ES-I3 (cell line): Measurements from ENCODE around the gene HSD17B4.
"Not testable (repeated sequence)": the region's sequence is repeated elsewhere in the genome, so short reads cannot be mapped to it uniquely, and the experiment has no call there.

Source experiments
- H3K36me3 ChIP-seq: 2 replicates; pipeline ENCODE4 v1.6.1; 2013; ENCODE audit warnings: mild to moderate bottlenecking, low read length, control low read depth, moderate library complexity; ENCODE audit not compliant: insufficient read depth
- H3K4me1 ChIP-seq: 2 replicates; pipeline ENCODE4 v1.6.1; 2013; ENCODE audit warnings: mild to moderate bottlenecking, control low read depth, low read length; ENCODE audit not compliant: insufficient read depth
- H3K9ac ChIP-seq: 2 replicates; pipeline ENCODE4 v1.6.1; 2013; ENCODE audit warnings: low read depth, mild to moderate bottlenecking, low read length, moderate library complexity
- H3K9me3 ChIP-seq: 2 replicates; pipeline ENCODE4 v1.6.1; 2013; ENCODE audit warnings: mild to moderate bottlenecking, low read length, moderate library complexity; ENCODE audit not compliant: control insufficient read depth, insufficient read depth

The HSD17B4 gene

DNA sequence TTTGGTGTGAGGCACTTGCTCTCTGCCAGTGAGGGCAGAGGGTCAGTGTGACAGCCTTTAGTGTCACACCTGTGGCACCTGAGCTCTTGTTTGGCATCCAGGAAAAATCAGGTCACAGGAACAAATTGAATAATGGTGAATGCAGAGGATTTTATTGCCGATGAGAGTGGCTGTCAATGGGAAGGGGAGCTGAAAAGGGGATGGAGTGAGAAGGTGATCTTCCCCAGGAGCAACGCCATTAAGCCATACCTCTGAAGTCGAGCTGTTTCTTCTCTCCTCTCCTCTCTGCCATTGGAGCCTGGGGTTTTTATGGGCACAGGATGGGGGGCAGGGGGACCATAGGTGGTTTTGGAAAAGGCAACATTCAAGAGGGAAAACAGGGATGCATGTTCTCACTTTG, 2.4 kb upstream of the HSD17B4 start:
- Histone ChIP-seq H3K36me3 (no peaks in the 10 kb centered on the region; the same call in 1 of the 2 replicates), H3K4me1 (peaks cover 8% of the 10 kb centered on the region; the same call in 1 of the 2 replicates), H3K9ac (no peak overlapping the region), H3K9me3 (no peaks in the 10 kb centered on the region; the same call in 1 of the 2 replicates)

DNA sequence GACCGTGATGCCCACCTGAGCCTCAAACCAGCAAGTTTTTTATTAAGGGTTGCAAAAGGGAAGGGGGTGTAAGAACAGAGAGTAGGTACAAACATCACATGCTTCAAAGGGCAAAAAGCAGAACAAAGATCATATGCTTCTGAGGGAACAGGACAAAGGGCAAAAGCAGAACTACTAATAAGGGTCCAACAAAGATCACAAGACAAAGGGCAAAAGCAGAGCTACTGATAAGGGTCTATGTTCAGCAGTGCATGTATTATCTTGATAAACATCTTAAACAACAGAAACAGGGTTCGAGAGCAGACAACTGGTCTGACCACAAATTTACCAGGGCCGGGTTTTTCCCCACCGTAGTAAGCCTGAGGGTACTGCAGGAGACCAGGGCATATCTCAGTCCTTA, 1.7 kb upstream of the HSD17B4 start:
- H3K9ac ChIP-seq, H3K4me1 ChIP-seq, H3K9me3 ChIP-seq, H3K36me3 ChIP-seq: not testable (repeated sequence)

DNA sequence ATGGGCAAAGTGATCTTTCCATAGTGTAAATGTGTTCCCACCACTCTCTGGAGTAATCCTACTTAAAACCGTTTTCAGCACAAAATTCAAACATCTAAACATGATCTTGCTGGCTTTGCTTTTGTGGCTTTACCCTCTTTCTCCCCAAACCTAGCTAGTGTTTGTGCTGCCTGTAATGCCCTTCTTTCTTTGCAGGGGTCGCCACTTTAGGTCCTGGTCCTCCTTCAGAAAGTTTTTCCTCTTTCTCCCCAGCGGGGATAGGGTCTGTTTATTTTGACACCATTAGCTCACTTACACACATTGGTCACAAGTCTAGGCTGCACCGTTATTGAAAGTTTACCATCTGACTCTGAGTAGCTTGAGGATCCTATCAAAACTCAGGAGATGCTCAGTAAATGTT, 736 bp upstream of the HSD17B4 start:
- Histone ChIP-seq H3K4me1 (peaks cover 14% of the 10 kb centered on the region; the same call in 1 of the 2 replicates), H3K9ac (no peak overlapping the region; the same call in 1 of the 2 replicates), H3K9me3 (no peaks in the 10 kb centered on the region; the same call in 1 of the 2 replicates), H3K36me3 (no peaks in the 10 kb centered on the region; the same call in 1 of the 2 replicates)

DNA sequence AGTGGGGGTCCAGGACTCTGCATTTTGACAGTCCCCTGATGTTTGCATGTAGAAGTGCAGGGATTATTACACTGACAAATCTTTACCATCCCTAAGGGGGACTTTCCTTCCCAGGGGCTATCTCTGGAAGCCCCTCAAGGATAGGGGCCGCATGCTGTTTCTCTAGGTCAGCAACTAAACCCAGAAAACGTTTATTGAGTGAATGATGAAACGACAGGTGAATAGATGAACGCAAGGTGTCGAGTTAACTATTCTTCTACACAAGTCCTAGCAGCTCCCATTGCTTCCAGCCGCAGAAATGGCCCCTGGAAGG, 281 bp upstream of the HSD17B4 start:
- no peaks in the 10 kb centered on the region; the same call in 1 of the 2 replicates for H3K9me3 ChIP-seq
- H3K36me3 ChIP-seq: no peaks in the 10 kb centered on the region; the same call in 1 of the 2 replicates
- peaks cover 18% of the 10 kb centered on the region; the same call in 1 of the 2 replicates for H3K4me1 ChIP-seq
- peak overlapping the region; percentile 83; the same call in 1 of the 2 replicates for H3K9ac ChIP-seq

DNA sequence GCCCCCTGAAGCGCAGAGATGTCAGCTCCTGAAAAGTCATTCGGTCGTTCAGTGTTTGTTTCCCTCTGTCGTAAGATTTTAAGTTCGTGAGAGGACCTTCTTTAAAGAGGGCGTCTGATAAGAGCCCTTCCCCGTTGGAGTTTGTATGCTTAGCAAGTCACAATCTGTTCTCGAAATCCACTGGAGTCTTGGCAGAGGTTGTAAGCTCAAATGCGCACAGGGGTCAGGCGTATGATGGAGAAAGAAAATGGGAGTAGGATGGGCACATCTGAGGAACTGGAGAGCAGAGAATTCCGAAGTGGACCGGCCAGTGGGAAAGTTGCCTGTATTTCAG, 710 bp downstream of the HSD17B4 start:
- peak overlapping the region; percentile 83 for H3K9ac ChIP-seq
- no peaks in the 10 kb centered on the region for H3K36me3 ChIP-seq
- peaks cover 24% of the 10 kb centered on the region; the same call in 1 of the 2 replicates for H3K4me1 ChIP-seq
- no peaks in the 10 kb centered on the region; the same call in 1 of the 2 replicates for H3K9me3 ChIP-seq

DNA sequence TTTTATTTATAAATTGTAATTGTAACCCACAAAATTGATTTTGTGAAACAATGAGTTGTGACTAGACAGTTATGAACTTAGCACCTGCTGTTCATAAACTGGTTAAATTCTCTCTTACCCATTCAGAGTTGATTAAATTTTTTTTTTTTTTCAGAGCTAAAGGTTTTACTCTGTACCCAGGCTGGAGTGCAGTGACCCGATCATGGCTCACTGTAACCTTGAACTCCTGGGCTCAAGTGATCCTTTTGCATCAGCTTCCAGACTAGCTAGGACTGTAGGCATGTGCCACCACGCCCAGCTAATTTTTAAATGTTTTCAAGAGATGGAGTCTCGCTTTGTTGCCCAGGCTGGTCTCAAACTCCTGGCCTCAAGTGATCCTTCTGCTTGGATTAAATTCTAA, 1.9 kb downstream of the HSD17B4 start:
- Histone ChIP-seq H3K9ac (no peak overlapping the region), H3K9me3 (no peaks in the 10 kb centered on the region; the same call in 1 of the 2 replicates), H3K4me1 (peaks cover 25% of the 10 kb centered on the region), H3K36me3 (no peaks in the 10 kb centered on the region)

DNA sequence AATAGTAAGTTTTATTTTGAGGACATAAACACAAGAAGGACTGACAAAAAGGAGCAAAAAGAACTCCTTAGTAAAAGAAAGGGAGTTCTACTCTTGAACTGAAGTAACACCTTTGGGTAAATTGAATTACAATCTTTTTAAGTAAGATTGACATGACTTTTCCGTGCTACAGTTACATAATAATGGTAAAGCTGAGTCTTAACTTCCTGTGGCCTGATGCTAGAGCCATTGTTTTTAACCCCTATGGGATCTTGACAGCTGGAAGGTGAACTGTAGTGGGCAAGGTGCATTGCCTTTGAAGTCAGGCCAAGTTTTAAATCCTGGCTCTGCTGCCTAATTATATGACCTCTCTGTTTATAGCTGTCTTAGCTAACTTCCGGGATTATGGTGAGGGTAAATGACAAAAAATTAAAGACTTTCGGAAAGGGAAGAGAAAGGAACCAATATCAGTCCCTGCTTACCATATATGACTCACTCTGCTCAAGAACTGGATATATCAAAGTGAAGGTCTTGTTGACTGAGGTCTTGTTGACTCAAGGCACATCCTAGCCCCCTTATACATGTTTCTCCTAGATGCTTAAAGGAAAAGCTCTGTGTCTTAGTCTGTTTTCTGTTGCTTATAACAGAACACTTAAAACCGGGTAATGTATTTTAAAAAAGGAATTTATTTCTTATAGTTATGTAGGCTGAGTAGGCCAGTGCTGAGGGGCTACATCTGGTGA, 6.8 kb downstream of the HSD17B4 start:
- no peaks in the 10 kb centered on the region for H3K9me3 ChIP-seq
- H3K4me1 ChIP-seq: peaks cover 27% of the 10 kb centered on the region
- no peaks in the 10 kb centered on the region for H3K36me3 ChIP-seq
- H3K9ac ChIP-seq: no peak overlapping the region

DNA sequence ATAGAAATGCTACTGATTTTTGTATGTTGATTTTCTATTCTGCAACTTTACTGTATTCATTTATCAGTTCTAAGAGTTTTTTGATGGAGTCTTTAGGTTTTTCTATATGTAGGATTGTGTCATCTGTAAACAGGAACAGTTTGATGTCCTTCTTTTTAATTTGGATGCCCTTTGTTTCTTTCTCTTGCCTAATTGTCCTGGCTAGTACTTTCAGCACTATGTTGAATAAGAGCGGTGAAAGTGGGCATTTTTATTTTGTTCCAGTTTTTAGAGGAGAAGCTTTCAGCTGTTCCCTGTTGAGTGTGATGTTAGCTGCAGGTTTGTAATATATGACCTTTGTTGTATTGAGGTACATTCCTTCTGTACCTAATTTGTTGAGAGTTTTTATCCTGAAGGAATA, 13.3 kb downstream of the HSD17B4 start:
- Histone ChIP-seq H3K4me1 (peaks cover 8% of the 10 kb centered on the region; the same call in 1 of the 2 replicates), H3K9me3 (peaks cover 11% of the 10 kb centered on the region; the same call in 1 of the 2 replicates), H3K36me3 (no peaks in the 10 kb centered on the region), H3K9ac (no peak overlapping the region)

DNA sequence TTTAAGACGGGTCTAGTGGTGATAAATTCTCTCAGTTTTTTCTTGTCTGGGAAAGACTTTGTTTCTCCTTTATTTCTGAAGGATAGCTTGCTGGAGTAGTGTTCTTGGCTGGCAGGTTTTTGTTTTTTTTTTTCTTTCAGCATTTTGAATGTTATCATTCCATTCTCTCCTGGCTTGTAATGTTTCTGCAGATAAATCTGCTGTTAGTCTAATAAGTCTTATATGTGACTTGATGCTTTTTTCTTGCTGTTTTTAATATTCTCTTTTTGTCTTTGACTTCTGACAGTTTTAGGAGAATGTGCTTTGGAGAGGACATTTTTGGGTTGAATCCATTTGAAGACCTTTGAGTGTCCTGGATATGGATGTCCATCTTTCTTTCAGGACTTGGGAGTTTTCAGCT, 16.0 kb downstream of the HSD17B4 start:
- peaks cover 10% of the 10 kb centered on the region; the same call in 1 of the 2 replicates for H3K4me1 ChIP-seq
- H3K9me3 ChIP-seq: peaks cover 11% of the 10 kb centered on the region; the same call in 1 of the 2 replicates
- no peak overlapping the region for H3K9ac ChIP-seq
- no peaks in the 10 kb centered on the region for H3K36me3 ChIP-seq

DNA sequence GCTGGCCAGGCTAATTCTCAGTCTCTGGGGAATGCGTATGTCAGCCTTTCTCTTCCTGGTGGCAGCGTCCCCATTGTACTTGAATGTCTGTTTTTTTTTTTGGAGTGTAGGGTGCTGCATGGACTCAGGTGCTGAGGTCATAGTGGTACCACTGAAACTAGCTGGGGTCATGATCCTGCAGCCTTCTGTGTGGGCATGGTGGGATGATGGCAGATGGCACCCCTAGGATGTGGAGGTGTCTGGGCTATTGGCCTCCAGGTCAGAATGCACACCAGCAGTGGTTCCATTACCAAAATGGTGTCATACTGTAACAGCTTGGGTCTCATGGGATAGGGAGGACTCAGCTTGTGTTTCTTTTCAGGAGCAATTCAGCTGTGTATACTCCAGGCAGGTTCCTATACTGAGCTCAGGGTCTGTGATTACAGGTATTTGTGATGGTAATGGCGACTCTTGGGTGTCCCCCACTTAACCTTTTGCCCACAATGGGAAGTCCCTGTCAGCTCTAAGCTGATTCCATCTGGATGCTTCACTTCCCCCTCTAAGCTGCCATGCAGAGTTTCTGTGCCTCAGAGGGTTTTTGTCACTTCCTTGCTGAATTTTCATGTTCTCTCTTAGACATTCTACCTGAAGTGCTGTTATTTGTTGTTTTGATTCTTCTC, 17.9 kb downstream of the HSD17B4 start:
- Histone ChIP-seq H3K9ac (no peak overlapping the region), H3K9me3 (peaks cover 11% of the 10 kb centered on the region; the same call in 1 of the 2 replicates), H3K4me1 (peaks cover 10% of the 10 kb centered on the region; the same call in 1 of the 2 replicates), H3K36me3 (no peaks in the 10 kb centered on the region)

DNA sequence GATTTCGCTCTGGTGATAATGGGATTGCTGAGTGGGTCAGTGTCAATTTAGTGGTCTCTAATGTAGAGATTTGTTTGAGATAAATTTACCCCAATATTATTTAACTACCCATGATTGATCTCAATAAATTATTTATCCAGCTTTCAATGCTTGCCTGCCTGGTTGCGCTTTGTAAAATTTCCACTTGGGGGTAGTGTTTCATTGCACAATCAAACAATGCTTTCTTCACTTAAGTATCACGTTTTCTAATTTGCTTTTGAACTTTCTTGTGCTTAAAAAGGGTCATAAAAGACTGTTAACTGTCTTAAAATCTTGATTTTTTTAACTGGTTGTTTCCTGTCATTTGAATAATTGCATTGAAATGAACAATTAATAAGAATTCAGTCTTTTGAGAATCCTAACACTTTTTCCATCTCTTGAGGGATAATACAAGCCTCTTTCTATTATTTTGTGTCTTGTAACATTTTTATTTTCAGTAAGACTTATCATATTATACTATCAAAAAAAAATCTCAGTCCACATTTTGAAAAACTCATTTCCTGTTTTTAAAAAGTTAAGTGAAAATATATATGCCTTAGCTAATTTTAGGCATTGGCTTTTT, 18.7 kb downstream of the HSD17B4 start:
- peaks cover 11% of the 10 kb centered on the region; the same call in 1 of the 2 replicates for H3K9me3 ChIP-seq
- no peak overlapping the region for H3K9ac ChIP-seq
- peaks cover 11% of the 10 kb centered on the region; the same call in 1 of the 2 replicates for H3K4me1 ChIP-seq
- no peaks in the 10 kb centered on the region for H3K36me3 ChIP-seq

DNA sequence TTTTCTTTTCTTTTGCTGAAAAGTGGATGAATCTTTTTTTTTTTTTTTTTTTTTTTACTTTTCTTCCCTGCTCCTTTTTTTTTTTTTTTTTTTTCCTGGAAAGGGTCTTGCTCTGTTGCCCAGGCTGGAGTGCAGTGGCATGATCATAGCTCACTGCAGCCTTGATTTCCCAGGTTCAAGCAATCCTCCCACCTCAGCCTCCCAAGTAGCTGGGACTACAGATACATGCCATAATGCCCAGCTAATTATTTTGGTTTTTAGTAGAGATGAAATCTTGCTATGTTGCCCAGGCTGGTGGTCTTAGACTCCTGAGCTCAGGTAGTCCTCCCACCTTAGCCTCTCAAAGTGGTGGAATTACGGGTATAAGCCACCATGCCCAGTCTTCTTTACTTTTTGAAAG, 20.9 kb downstream of the HSD17B4 start:
- peaks cover 4% of the 10 kb centered on the region; the same call in 1 of the 2 replicates for H3K9me3 ChIP-seq
- H3K9ac ChIP-seq: no peak overlapping the region
- H3K4me1 ChIP-seq: peaks cover 18% of the 10 kb centered on the region; the same call in 1 of the 2 replicates
- no peaks in the 10 kb centered on the region for H3K36me3 ChIP-seq

DNA sequence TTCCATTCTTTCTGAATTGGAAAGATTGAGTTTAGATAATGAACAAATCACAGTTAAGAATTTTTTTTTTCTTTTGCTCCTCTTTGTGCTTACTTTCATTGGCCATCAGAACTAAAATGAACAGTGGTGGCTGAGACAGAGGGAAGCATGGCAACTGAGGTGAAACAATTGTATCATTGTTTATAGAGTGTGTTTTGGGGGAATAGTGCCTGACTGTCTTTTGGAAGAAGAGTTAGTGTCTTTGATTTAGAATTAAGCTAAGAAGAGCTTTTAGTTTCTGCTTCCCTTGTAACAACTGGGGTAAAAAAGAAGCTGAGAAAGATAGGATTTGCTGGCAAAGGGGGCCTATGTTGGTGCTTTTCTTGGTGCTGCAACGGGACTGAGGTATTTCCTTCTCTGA, 24.0 kb downstream of the HSD17B4 start:
- no peaks in the 10 kb centered on the region for H3K9me3 ChIP-seq
- H3K4me1 ChIP-seq: peaks cover 18% of the 10 kb centered on the region; the same call in 1 of the 2 replicates
- no peaks in the 10 kb centered on the region for H3K36me3 ChIP-seq
- no peak overlapping the region for H3K9ac ChIP-seq

DNA sequence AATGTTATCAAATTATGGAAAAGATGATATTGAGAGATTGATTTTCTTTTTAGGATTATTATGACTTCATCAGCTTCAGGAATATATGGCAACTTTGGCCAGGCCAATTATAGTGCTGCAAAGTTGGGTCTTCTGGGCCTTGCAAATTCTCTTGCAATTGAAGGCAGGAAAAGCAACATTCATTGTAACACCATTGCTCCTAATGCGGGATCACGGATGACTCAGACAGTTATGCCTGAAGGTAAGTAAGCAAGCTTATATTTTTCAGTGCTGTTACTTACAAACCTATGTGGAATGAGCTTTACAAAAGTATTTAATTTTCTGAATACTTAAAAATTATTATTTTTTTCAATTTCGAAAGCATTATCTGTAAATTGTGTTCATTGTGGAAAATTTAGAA, 26.5 kb downstream of the HSD17B4 start:
- Histone ChIP-seq H3K9me3 (no peaks in the 10 kb centered on the region), H3K4me1 (peaks cover 36% of the 10 kb centered on the region), H3K36me3 (no peaks in the 10 kb centered on the region), H3K9ac (no peak overlapping the region)
